EH (cell line): ENCODE results near the gene GCK.

Experiments
- DNase-seq: peaks from one replicate; pipeline ENCODE4 v3.0.0-alpha.2; 2015; ENCODE audit warnings: low read depth

The GCK gene

DNA sequence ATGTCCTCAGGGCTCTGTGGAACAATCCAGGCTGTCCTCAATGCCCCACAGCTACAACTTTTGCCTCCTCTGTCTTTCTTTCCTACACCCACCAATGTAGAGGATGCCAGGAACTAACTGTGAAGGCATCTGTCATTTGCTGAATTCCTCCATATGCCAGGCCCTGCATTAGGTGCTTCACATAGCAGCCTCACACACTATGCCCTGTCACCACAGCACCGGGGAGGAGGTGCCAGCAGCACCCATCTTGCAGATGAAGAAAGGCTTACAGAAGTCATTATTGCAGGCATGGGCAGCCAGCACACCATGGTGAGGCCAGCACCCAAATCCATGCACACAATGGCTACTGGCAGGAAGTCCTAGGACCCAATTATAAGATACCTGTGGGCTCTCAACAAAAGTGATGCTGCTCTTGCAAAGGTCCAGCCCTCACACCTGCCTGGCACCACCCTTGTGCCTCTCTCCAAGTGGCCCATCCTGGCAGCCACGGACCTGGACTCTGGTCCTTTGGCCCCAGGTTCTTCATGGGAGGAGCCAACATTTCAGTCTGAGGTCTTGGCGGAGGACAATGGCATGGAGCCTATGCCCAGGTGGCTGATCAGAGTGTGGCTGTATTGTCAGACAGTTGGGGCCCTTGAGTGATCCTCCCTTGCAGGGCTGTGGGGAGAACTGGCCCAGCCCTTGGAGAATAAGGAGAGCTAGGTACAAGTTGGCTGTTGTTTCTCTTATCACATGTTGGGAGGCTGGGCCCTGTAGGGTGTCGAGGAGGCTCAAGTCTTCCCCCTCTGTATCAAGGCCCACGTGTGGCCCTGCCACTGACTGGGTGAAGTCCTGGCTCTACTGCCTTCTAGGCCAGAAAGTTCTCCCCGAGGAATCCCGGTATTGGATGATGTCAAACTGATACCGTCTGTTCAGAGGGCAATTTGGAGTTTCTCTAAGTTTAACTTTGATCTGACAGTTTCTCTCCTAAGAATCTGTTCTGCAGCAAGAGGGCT, 33.8 kb downstream of the GCK start:
- DNase-seq = no peak

DNA sequence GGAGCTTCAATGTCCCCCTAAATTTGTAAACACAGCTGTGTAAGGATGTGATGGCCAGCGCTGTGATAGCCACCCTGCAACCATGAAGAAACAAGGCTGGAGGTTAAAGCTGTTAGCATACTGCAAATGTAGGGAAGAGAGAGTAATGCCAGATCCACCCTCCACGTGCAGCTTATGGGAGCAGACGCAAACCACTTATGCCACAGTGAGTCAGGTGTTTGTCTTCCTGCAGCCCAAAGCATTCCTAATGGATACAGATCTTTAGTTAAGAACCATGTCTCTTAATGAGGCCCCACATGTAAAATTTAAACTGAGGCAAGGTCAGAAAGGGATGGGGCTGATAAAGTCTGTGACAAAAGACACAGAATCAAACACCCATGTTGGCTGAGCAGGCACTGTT, 34.5 kb downstream of the GCK start:
- DNase-seq = peak; percentile 40

- no peak for DNase-seq
Observed at GRCh38 chr7:44153948-44154335, 35.3 kb downstream of the GCK start.

GRCh38 chr7:44152971-44153947, 36.0 kb downstream of the GCK start:
- no peak for DNase-seq

DNA sequence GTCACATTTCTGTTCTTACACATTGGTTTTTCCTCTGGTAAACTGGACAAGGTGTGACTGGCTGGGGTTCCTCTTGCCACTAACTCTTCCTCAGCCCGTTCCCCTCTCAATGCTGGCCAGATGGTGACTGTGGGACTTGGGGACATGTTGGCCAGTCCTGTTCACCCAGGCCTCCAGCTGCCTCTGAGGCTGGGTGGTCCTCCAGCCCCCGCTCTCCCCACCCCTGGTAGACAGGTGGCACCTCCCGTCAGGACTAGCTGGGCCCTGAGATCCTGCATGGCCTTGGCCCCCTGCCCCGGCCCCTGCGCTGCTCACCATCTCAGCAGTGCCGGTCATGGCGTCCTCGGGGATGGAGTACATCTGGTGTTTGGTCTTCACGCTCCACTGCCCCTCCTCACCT, 37.3 kb downstream of the GCK start:
- DNase-seq = no peak

DNA sequence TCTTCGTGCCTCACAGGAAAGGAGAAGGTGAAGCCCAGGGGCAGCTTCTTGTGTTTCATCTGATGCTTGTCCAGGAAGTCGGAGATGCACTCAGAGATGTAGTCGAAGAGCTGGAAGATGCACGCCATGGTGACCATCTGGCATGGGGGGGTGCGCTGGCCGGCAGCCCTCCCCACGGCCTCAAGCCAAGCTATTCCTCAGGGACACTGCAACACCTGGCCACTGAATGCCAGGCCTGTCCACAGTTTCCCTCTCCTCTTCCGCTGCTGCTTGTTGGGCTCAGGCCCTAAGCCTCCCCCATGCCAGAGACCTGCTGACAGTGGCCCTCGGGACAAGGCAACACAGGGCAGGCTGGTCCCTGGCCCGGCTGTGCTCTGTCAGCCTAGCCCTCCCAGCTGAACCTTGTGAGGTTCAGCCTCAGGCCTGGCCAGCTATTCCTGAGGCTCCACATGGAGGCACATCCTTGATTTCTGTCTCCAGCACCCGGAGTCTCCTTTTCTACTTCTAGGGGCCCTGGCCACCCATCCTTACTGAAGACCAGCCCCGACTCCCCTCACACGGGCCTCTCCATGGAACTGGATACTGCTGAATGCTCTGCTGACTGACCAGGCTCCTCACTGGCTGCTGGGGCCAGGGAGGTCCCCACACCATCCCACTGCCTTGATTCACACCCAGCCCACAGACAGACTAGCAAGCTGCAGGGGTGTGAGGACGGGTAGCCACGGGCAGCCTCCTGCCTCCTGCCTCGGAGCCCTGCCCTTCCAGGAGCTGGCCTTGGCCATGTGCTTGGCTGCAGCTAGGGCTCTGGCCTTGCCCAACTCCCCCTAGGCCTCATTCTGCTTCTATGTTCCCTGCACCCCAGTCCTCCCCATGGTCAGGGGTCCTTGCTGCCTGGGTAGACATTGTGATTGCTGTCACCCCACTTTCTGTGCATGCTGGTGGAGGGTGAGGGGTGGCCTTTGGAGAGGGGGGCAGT, 38.0 kb downstream of the GCK start:
- DNase-seq = no peak

DNA sequence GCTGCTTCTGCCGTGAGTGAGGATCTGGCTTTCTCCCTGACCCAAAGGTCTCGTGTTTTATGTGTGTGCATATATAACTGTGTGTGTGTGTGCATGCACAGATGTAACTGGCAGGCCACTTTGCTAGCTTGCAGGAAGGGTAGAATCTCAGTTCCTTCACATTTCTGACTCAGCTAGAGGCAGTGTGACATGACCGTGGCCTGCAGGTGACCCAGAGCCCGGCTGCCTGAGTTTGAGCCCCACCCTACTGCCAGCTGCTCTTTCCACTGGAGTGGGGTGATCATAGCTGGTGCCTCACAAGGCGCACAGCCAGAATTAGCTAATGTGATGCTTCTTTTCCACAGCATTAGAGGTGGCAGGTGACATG, 38.8 kb downstream of the GCK start:
- DNase-seq = no peak

GRCh38 chr7:44149571-44150465, 39.4 kb downstream of the GCK start:
- peak; percentile 23 for DNase-seq

- no peak for DNase-seq
Observed at GRCh38 chr7:44148961-44149536, 40.2 kb downstream of the GCK start.

DNA sequence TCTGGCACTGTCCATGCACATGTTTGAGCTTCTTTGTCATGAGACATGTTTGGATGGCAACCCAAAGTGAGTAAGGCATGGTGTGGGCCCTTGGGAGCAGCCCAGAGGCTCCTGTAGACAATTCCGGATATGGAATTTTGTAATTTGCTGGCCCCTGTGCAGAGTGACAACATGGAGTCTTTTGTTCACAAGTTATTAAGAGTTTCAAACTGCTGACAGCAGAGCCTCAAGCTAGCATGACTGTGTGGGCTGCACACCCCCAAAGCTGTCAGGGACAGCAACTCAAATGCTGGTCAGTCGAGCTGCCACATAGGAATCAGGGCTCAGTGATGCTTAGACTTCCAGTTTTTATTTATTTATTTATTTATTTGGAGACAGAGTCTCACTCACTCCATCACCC, 41.1 kb downstream of the GCK start:
- no peak for DNase-seq

- no peak for DNase-seq
Observed at GRCh38 chr7:44147026-44147991, 41.9 kb downstream of the GCK start.

DNA sequence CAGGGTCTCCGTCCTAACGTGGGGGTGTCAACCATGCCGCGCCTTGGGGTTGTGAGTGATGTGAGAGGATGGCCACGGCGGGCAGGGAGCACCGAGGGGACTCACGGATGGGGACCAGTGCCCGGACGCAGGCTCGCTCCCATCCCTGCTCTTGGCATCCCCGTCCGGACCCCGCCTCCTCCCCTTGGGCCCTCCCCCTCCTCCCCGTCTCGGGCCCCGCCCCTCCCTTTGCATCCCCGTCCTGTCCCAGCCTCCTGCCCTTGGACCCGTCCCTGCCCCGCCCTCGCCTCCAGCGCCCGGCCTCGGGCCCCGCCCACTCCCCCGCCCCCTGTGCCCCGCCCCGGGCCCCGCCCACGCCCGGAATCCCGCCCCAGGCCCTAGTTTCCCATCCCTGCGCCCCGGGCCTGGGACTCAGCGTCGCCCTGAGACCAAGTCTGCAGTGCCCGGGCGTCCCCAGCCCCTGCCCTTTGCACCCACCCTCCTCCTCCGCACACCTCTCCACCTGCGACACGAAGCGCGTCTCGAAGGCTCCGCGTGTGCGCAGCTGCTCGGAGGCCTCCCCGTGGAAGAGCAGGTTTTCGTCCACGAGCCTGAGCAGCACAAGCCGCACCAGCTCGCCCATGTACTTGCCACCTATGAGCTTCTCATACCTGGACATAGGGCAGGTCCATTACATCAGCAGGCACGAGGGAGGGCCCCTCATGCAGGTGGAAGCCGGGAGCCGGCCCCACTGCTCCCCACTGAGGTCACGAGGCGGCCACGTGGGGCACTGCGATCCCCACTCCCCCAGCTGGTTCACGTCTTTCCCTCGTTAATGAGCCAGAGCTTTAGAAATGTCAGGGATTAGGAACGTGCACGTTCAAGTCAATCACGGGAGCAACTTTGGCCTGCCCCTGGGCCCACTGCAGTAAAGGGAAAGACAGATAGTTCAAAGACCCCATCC, 43.0 kb downstream of the GCK start:
- peak; percentile 80 for DNase-seq

DNA sequence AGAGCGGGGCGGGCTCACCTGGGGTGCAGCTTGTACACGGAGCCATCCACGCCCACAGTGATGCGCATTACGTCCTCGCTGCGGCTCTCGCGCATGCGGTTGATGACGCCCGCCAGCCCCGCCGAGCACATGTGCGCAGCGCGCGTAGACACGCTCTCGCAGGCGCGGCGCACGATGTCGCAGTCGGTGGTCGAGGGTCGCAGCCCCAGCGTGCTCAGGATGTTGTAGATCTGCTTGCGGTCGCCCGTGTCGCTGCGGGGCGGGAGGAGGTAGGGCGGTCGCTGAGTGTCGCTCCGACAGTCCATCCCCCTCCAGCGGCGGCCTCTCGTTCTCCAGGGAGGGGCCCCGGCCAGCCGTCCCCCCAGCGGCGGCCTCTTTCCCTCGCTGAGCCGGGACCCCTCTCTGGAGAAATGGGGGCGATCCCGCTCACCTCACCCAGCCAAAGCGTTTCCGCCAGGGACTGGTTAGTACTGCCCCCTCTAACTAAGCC, 43.7 kb downstream of the GCK start:
- DNase-seq = no peak

DNA sequence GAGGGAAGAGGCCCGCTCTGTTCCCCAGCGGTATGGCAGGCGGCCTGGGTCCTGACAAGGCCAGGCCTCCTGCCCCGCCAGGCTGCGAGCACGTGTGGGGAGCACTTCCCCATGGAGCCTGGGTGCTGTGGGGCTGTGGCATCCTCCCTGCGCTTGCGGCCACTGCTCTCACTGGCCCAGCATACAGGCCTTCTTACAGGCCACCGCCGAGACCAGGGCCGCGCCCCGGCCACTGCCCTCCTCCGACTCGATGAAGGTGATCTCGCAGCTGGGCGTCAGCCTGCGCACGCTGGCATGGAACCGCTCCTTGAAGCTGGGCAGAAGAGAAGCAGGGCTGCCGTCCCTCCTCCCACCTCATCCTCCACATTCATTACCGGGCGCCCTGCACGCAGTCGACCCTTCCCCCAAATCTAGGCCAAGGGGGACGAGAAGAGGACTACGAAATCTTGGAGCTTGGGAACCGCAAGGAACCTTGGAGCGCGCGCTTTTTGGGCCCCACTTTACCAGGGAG, 44.2 kb downstream of the GCK start:
- DNase-seq = no peak

DNA sequence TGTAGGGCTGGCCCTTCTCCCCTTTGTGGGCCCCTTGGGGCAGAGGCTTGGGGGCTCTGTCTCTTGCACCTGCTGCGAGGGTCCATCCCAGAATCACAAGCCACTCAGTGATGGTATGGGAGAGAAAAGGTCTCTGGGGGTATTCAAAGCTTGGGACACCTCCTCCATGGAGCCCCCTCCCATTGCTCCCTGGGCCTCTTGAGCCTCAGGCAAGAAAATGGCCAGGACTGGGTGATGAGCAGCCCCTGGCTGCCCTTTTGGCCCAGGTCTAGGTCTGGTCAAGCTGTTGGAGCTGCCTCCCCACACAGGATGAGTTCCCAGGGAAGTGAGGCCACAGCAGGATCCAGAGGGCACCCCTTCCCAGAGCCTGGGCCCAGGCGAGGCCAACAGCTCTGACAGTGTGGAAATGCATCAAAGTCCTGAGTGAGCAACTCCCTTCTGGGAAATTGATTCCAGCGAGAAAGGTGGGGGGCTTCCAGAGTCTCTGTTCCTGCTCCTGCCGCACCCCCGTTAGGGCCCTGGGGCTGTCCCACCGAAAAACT, 44.7 kb downstream of the GCK start:
- no peak for DNase-seq

DNA sequence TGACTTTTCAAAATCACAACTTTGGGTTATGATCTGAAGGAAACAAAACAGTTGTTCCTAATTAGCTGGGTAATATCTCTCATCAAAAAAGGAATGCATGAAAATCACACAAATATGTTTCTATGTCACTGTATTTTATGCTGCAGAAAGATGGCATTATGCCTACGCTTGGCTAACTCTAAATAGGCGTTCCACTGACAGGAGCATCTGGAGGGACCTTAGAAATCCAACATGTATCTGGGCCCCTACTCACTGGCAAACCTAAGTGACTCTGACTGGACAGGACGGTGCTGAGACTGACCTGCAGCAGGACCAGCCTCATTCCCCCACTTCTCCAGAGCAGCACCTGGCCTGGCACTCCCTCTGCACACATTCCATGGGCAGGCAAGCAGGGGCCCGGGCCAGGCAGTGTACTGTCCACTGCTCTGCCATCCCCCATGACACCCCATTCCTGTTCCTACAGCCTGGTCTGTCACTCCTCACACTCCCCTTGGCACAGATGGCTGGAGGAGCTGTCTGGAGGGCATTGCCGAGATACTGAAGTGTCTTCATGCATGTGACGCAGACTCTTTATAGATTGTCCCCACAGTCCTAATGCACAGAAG, 45.5 kb downstream of the GCK start:
- DNase-seq = peak; percentile 24

- no peak for DNase-seq
Observed at GRCh38 chr7:44142028-44142427, 47.2 kb downstream of the GCK start.
